ENCODE results near the gene FKBP2. TPM values are rescaled to one million over a fixed set of nuclear protein-coding genes. Genes with fewer than 3 reads are reported as not detected.
A peak's percentile ranks its signal among the peaks of the same experiment; 100 is the strongest.

The FKBP2 gene
- total RNA-seq, 1 donor from 2014 or later = 31.4 TPM

GRCh38 chr11:64225608-64226506, 15.0 kb upstream of the FKBP2 start, which contains the start of the genes NUDT22 and TRPT1:
Gene NUDT22 (plus strand): TSS chr11:64226274. CDS start chr11:64226653, 379 bp downstream.
Gene TRPT1 (minus strand): TSS chr11:64226186. CDS start chr11:64225860, 326 bp downstream.
- intact Hi-C loops (cut with micrococcal nuclease) = loop anchor here (1.0 to 2.0 kb wide), 6 partner anchors 14 to 75 kb away; partner anchors contain the start of genes BAD and STIP1
- Mint-ChIP-seq H3K27ac (peak within 1 kb of the TSS; percentile 81), H3K9me3 (no peaks in the 10 kb centered on the region), H3K27me3 (no peaks in the 10 kb centered on the region), H3K36me3 (ENCODE audit: low read depth) (peaks cover 17% of the 10 kb centered on the region), H3K4me3 (peak within 1 kb of the TSS; percentile 87), H3K4me1 (peaks cover 39% of the 10 kb centered on the region)
- CTCF ChIA-PET = interaction anchor here (1.6 to 5.0 kb wide), 3 partner anchors 9 to 19 kb away, joined by 3 to 34 read pairs (median 6); partner anchors contain the start of gene FERMT3
- POLR2A ChIA-PET = interaction anchor here (0.5 to 12.7 kb wide), 20 partner anchors 9 to 1618 kb away, joined by 3 to 191 read pairs (median 6); partner anchors contain the start of genes BAD, FERMT3, FKBP2 and PPP1R14B
- DNase-seq = peak; percentile 95
- peak; percentile 56 for ATAC-seq (ENCODE audit: low read depth)
- no peak for TF ChIP-seq CTCF (IDR thresholded peaks at IDR 0.05)

- DNase-seq = peak; percentile 57
- intact Hi-C loops (cut with micrococcal nuclease) = loop anchor here (1.0 to 2.0 kb wide), 5 partner anchors 14 to 58 kb away; partner anchors contain the start of genes BAD and STIP1
- no peak for TF ChIP-seq CTCF (IDR thresholded peaks at IDR 0.05)
- H3K4me1 Mint-ChIP-seq = peaks cover 45% of the 10 kb centered on the region
- peak; percentile 20 for ATAC-seq (ENCODE audit: low read depth)
- H3K27me3 Mint-ChIP-seq = no peaks in the 10 kb centered on the region
- ChIA-PET POLR2A (interaction anchor here (0.5 to 12.7 kb wide), 23 partner anchors 8 to 1617 kb away, joined by 3 to 191 read pairs (median 5); partner anchors contain the start of genes BAD, FERMT3, FKBP2 and PPP1R14B), CTCF (interaction anchor here (1.7 to 5.0 kb wide), 2 partner anchors 10 to 20 kb away, joined by 6 to 34 read pairs; partner anchors contain the start of gene FERMT3)
- H3K27ac Mint-ChIP-seq = peak overlapping the region; percentile 81
- peaks cover 13% of the 10 kb centered on the region for H3K36me3 Mint-ChIP-seq (ENCODE audit: low read depth)
- peak overlapping the region; percentile 87 for H3K4me3 Mint-ChIP-seq
- no peaks in the 10 kb centered on the region for H3K9me3 Mint-ChIP-seq
These were observed 14.3 kb upstream of the FKBP2 start for GRCh38 chr11:64226507-64227051.

GRCh38 chr11:64227405-64227956, 13.4 kb upstream of the FKBP2 start:
- H3K36me3 Mint-ChIP-seq (ENCODE audit: low read depth) = peaks cover 10% of the 10 kb centered on the region
- TF ChIP-seq CTCF (IDR thresholded peaks at IDR 0.05) = no peak
- CTCF ChIA-PET = interaction anchor here (0.5 to 5.0 kb wide), 3 partner anchors 10 to 57 kb away, joined by 3 to 34 read pairs (median 4); partner anchors contain the start of genes BAD and FERMT3
- H3K4me3 Mint-ChIP-seq = peak overlapping the region; percentile 87
- intact Hi-C loops (cut with micrococcal nuclease) = loop anchor here (2.0 kb wide), 1 partner anchor 41 kb away; the partner anchor contains the start of gene STIP1
- DNase-seq (no peak), ATAC-seq (ENCODE audit: low read depth) (no peak)
- H3K27me3 Mint-ChIP-seq = no peaks in the 10 kb centered on the region
- POLR2A ChIA-PET = interaction anchor here (0.6 to 12.7 kb wide), 13 partner anchors 9 to 283 kb away, joined by 3 to 191 read pairs (median 19); partner anchors contain the start of genes FERMT3, FKBP2, PPP1R14B and STIP1
- H3K9me3 Mint-ChIP-seq = no peaks in the 10 kb centered on the region
- peaks cover 54% of the 10 kb centered on the region for H3K4me1 Mint-ChIP-seq
- H3K27ac Mint-ChIP-seq = peak overlapping the region; percentile 81

GRCh38 chr11:64229090-64229743, 11.7 kb upstream of the FKBP2 start:
- H3K9me3 Mint-ChIP-seq = no peaks in the 10 kb centered on the region
- peak overlapping the region; percentile 91 for H3K27ac Mint-ChIP-seq
- CTCF ChIA-PET = interaction anchor here (0.6 kb wide), 1 partner anchor 12 kb away, joined by 3 read pairs; the partner anchor contains the start of gene FKBP2
- TF ChIP-seq CTCF (IDR thresholded peaks at IDR 0.05) = no peak
- H3K4me1 Mint-ChIP-seq = peaks cover 66% of the 10 kb centered on the region
- POLR2A ChIA-PET = interaction anchor here (0.9 to 12.7 kb wide), 9 partner anchors 12 to 76 kb away, joined by 3 to 191 read pairs (median 4); partner anchors contain the start of genes ESRRA, FERMT3, FKBP2 and PPP1R14B
- no peak for ATAC-seq (ENCODE audit: low read depth)
- DNase-seq = no peak
- peak overlapping the region; percentile 91 for H3K4me3 Mint-ChIP-seq
- no peaks in the 10 kb centered on the region for H3K36me3 Mint-ChIP-seq (ENCODE audit: low read depth)
- no peaks in the 10 kb centered on the region for H3K27me3 Mint-ChIP-seq
- intact Hi-C loops (cut with micrococcal nuclease) = no loop called here

All from activated B cell treated with CpG ODN at 0.5 μM for 24 hours (primary cell).